ENCODE results near the gene SKAP1. TPM values are rescaled to one million over a fixed set of nuclear protein-coding genes. Genes with fewer than 3 reads are reported as not detected.

Gene SKAP1
- total RNA-seq, 4 donors from 2014 or later: not detected

DNA sequence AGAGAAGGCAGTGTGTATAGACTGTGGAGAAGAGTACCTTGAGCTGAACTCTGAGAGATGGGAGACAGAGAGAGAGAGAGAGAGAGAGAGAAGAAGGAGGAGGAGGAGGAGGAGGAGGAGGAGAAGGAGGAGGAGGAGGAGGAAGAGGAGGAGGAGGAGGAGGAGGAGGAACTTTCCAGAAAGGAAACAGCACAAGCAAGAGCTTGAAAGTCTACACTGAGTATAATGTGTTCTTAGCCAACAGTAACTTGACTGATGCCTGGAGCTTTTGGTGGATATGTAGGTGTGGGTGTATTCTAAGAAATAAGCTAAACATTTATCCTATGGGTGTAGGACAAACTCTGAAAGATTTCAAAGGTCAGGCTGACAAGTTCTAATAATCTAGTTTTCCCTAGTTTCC is 206.1 kb downstream of the SKAP1 start:
- DNase-seq: no peak
- Histone ChIP-seq H3K4me1 (no peaks in the 10 kb centered on the region), H3K36me3 (no peaks in the 10 kb centered on the region), H3K4me3 (no peak overlapping the region), H3K9me3 (no peaks in the 10 kb centered on the region), H3K27ac (no peak overlapping the region), H3K27me3 (peaks cover 2 to 17% (median 12%) of the 10 kb centered on the region in 3 donors)
- no peak for TF ChIP-seq CTCF (IDR thresholded peaks at IDR 0.05 in 4 of 5, conservative IDR thresholded peaks at IDR 0.05 in 1 of 5)
- no peak for TF ChIP-seq POLR2A (IDR thresholded peaks at IDR 0.05)
- intact Hi-C loops (cut with DNase I; ENCODE audit: low total_unique reads): no loop called here
- ATAC-seq: no peak
- in situ Hi-C loops (cut with MboI; ENCODE audit: low sequenced_read_pairs in 4 of 4): no loop called here

- H3K4me1 ChIP-seq: no peaks in the 10 kb centered on the region
- H3K27me3 ChIP-seq: peaks cover 0 to 8% (median 6%) of the 10 kb centered on the region in 3 donors
- ATAC-seq (no peak), DNase-seq (no peak)
- intact Hi-C loops (cut with DNase I; ENCODE audit: low total_unique reads): no loop called here
- no peaks in the 10 kb centered on the region for H3K36me3 ChIP-seq
- H3K4me3 ChIP-seq: no peak overlapping the region
- in situ Hi-C loops (cut with MboI; ENCODE audit: low sequenced_read_pairs in 4 of 4): no loop called here
- no peaks in the 10 kb centered on the region for H3K9me3 ChIP-seq
- TF ChIP-seq CTCF (IDR thresholded peaks at IDR 0.05 in 4 of 5, conservative IDR thresholded peaks at IDR 0.05 in 1 of 5) (no peak), POLR2A (IDR thresholded peaks at IDR 0.05) (no peak)
- H3K27ac ChIP-seq: no peak overlapping the region
These were observed 210.4 kb downstream of the SKAP1 start for GRCh38 chr17:48219617-48220016.

GRCh38 chr17:48215583-48216139 is 214.4 kb downstream of the SKAP1 start:
- Histone ChIP-seq H3K36me3 (no peaks in the 10 kb centered on the region), H3K27me3 (peaks cover 0 to 6% (median 0%) of the 10 kb centered on the region in 3 donors)
- TF ChIP-seq POLR2A (IDR thresholded peaks at IDR 0.05): no peak
- TF ChIP-seq CTCF (IDR thresholded peaks at IDR 0.05 in 4 of 5, conservative IDR thresholded peaks at IDR 0.05 in 1 of 5): peak in 4 of 5 experiments; percentile 11 to 45 (median 31)

GRCh38 chr17:48213797-48214196 is 216.2 kb downstream of the SKAP1 start:
- H3K36me3 ChIP-seq: no peaks in the 10 kb centered on the region
- ATAC-seq: no peak
- H3K9me3 ChIP-seq: no peaks in the 10 kb centered on the region
- in situ Hi-C loops (cut with MboI; ENCODE audit: low sequenced_read_pairs in 4 of 4): no loop called here
- intact Hi-C loops (cut with DNase I; ENCODE audit: low total_unique reads): no loop called here
- no peaks in the 10 kb centered on the region for H3K4me1 ChIP-seq
- H3K27ac ChIP-seq: no peak overlapping the region
- no peak for DNase-seq
- no peak overlapping the region for H3K4me3 ChIP-seq
- no peak for TF ChIP-seq POLR2A (IDR thresholded peaks at IDR 0.05)
- no peak for TF ChIP-seq CTCF (IDR thresholded peaks at IDR 0.05 in 4 of 5, conservative IDR thresholded peaks at IDR 0.05 in 1 of 5)
- H3K27me3 ChIP-seq: no peaks in the 10 kb centered on the region

More at GRCh38 chr17:48215583-48216139, 214.4 kb downstream of the SKAP1 start:
- Histone ChIP-seq H3K9me3 (no peaks in the 10 kb centered on the region), H3K4me1 (no peaks in the 10 kb centered on the region), H3K27ac (no peak overlapping the region), H3K4me3 (no peak overlapping the region)
- no peak for DNase-seq
- ATAC-seq: no peak
- in situ Hi-C loops (cut with MboI; ENCODE audit: low sequenced_read_pairs in 4 of 4): no loop called here
- intact Hi-C loops (cut with DNase I; ENCODE audit: low total_unique reads): no loop called here

DNA sequence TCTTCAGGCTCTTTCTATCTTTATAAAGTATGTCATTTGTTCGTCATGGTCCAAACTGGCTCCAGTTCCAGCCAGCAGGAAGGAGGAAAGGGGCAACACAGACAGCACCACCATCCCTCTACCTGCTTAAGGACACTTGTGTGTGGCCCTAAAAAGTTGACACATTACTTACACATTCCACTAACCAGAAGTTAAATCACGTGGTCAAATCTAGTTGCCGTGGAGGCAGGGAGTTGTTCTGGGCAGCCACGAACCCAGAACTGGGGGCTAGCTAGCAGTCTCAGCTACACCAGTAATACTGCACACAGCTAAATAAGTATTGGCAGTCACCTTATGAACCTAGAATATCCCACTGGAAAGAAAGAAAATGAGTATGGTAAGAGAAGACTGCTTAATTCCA is 218.2 kb downstream of the SKAP1 start:
- in situ Hi-C loops (cut with MboI; ENCODE audit: low sequenced_read_pairs in 4 of 4): no loop called here
- DNase-seq: no peak
- Histone ChIP-seq H3K4me1 (no peaks in the 10 kb centered on the region), H3K4me3 (no peak overlapping the region), H3K27me3 (peaks cover 0 to 6% (median 0%) of the 10 kb centered on the region in 3 donors), H3K27ac (no peak overlapping the region), H3K9me3 (no peaks in the 10 kb centered on the region), H3K36me3 (no peaks in the 10 kb centered on the region)
- no peak for ATAC-seq
- intact Hi-C loops (cut with DNase I; ENCODE audit: low total_unique reads): no loop called here
- TF ChIP-seq CTCF (IDR thresholded peaks at IDR 0.05 in 4 of 5, conservative IDR thresholded peaks at IDR 0.05 in 1 of 5): no peak

All from gastrocnemius medialis (tissue), 4 donors.